Cardiac muscle cell (in vitro differentiated cells and primary cell): ENCODE measurements around the gene KNG1. TPM values are rescaled to one million over a fixed set of nuclear protein-coding genes. Genes with fewer than 3 reads are reported as not detected.

Experiments
- DNase-seq, 2 donors: peaks; one replicate each; pipeline versions ENCODE4 v3.0.0 to v3.0.0-alpha.2; 2010 to 2017; ENCODE audit warnings: low read depth in 1 of 2, low spot score in 1 of 2
- H3K27ac ChIP-seq: fragments of 200-600 bp; sonication (generic); 2 replicates; pipeline ENCODE4 v1.5.1; 2016
- H3K27me3 ChIP-seq: fragments of 200-600 bp; sonication (generic); 2 replicates; pipeline ENCODE4 v1.6.0; 2016; ENCODE audit warnings: control low read depth
- H3K36me3 ChIP-seq: fragments of 200-600 bp; sonication (generic); 2 replicates; pipeline ENCODE4 v1.5.1; 2016; ENCODE audit warnings: control low read depth
- H3K4me1 ChIP-seq: fragments of 200-600 bp; sonication (generic); 2 replicates; pipeline ENCODE4 v1.8.1; 2017; ENCODE audit warnings: low read depth, mild to moderate bottlenecking, mixed run types
- H3K4me3 ChIP-seq: fragments of 200-600 bp; sonication (generic); 2 replicates; pipeline ENCODE4 v1.5.1; 2016; ENCODE audit warnings: mild to moderate bottlenecking
- H3K9me3 ChIP-seq: fragments of 200-600 bp; sonication (generic); 2 replicates; pipeline ENCODE4 v1.5.1; 2017; ENCODE audit warnings: low read depth, mild to moderate bottlenecking, control low read depth
- CTCF ChIP-seq: IDR thresholded peaks from 2 replicates; pipeline ENCODE4 v1.5.1; 2012; ENCODE audit warnings: low read depth, mild to moderate bottlenecking, low read length
- polyA plus RNA-seq: library from polyadenylated mRNA; unstranded; fragments of >200 nt; fragmentation: Nextera tagmentation; extraction: Ambion mirVana; gene quantifications from 2 replicates; pipeline ENCODE4 v1.2.1, GENCODE V29; 2016
- total RNA-seq: library from RNA; depleted of rRNA; stranded (reverse); fragments of >200 nt; gene quantifications from 2 replicates; pipeline ENCODE4 v1.2.3, GENCODE V29; 2016

KNG1 gene
- total and polyA plus RNA-seq, 2 experiments from 2014 or later: not detected

- Histone ChIP-seq H3K36me3 (no peaks in the 10 kb centered on the region), H3K9me3 (no peaks in the 10 kb centered on the region), H3K27ac (no peak overlapping the region), H3K4me1 (no peaks in the 10 kb centered on the region), H3K27me3 (no peaks in the 10 kb centered on the region), H3K4me3 (no peak overlapping the region)
- TF ChIP-seq CTCF: no peak
- no peak for DNase-seq
Measured at GRCh38 chr3:186760141-186760833, 43.1 kb downstream of the KNG1 start.

GRCh38 chr3:186760897-186761447 is 43.8 kb downstream of the KNG1 start:
- H3K4me3 ChIP-seq: no peak overlapping the region
- no peaks in the 10 kb centered on the region for H3K27me3 ChIP-seq
- H3K4me1 ChIP-seq: no peaks in the 10 kb centered on the region
- no peaks in the 10 kb centered on the region for H3K9me3 ChIP-seq
- no peak for TF ChIP-seq CTCF
- H3K27ac ChIP-seq: no peak overlapping the region
- no peaks in the 10 kb centered on the region for H3K36me3 ChIP-seq
- no peak for DNase-seq

- no peak for DNase-seq
- TF ChIP-seq CTCF: no peak
- no peak overlapping the region for H3K4me3 ChIP-seq
Measured at GRCh38 chr3:186772281-186772694, 55.1 kb downstream of the KNG1 start.

GRCh38 chr3:186772701-186773417 is 55.7 kb downstream of the KNG1 start:
- TF ChIP-seq CTCF: no peak
- no peaks in the 10 kb centered on the region for H3K9me3 ChIP-seq
- H3K27ac ChIP-seq: no peak overlapping the region
- no peaks in the 10 kb centered on the region for H3K27me3 ChIP-seq
- H3K36me3 ChIP-seq: no peaks in the 10 kb centered on the region
- H3K4me3 ChIP-seq: no peak overlapping the region
- peak in 1 of 2 donors; percentile 49 for DNase-seq
- H3K4me1 ChIP-seq: no peaks in the 10 kb centered on the region

More at GRCh38 chr3:186772281-186772694, 55.1 kb downstream of the KNG1 start:
- Histone ChIP-seq H3K36me3 (no peaks in the 10 kb centered on the region), H3K9me3 (no peaks in the 10 kb centered on the region), H3K27me3 (no peaks in the 10 kb centered on the region), H3K27ac (no peak overlapping the region), H3K4me1 (no peaks in the 10 kb centered on the region)

- H3K27ac ChIP-seq: no peak overlapping the region
- no peak overlapping the region for H3K4me3 ChIP-seq
- peak in 1 of 2 donors; percentile 56 for DNase-seq
- H3K4me1 ChIP-seq: no peaks in the 10 kb centered on the region
- H3K36me3 ChIP-seq: no peaks in the 10 kb centered on the region
- no peaks in the 10 kb centered on the region for H3K9me3 ChIP-seq
- H3K27me3 ChIP-seq: no peaks in the 10 kb centered on the region
- peak; percentile 30 for TF ChIP-seq CTCF
Measured at GRCh38 chr3:186775999-186776398, 58.8 kb downstream of the KNG1 start.
